Neural progenitor cell (in vitro differentiated cells): ENCODE measurements around the gene DLG2. TPM values are rescaled to one million over a fixed set of nuclear protein-coding genes. Genes with fewer than 3 reads are reported as not detected.

ENCODE experiments used
- DNase-seq: peaks from one replicate; pipeline ENCODE4 v3.0.0-alpha.2; 2016; ENCODE audit warnings: low spot score
- H2AFZ ChIP-seq: fragments of 200-600 bp; sonication (generic); replicated peaks from 2 replicates; pipeline ENCODE4 v1.6.1; 2016; ENCODE audit warnings: antibody characterized with exemption
- H3F3A ChIP-seq: fragments of 200-600 bp; sonication (generic); 2 replicates; pipeline ENCODE4 v1.6.1; 2016; ENCODE audit warnings: antibody characterized with exemption, low read depth
- H3K27ac ChIP-seq: fragments of 200-600 bp; sonication (generic); 2 replicates; pipeline ENCODE4 v1.5.1; 2016; ENCODE audit warnings: mild to moderate bottlenecking
- H3K27me3 ChIP-seq: fragments of 200-600 bp; sonication (generic); 2 replicates; pipeline ENCODE4 v1.6.1; 2016; ENCODE audit warnings: mild to moderate bottlenecking, moderate library complexity
- H3K36me3 ChIP-seq: fragments of 200-600 bp; sonication (generic); 2 replicates; pipeline ENCODE4 v1.5.1; 2016
- H3K4me1 ChIP-seq: fragments of 200-600 bp; sonication (generic); 2 replicates; pipeline ENCODE4 v1.6.1; 2016; ENCODE audit warnings: mixed run types
- H3K4me2 ChIP-seq: fragments of 200-600 bp; sonication (generic); 2 replicates; pipeline ENCODE4 v1.6.1; 2016
- H3K4me3 ChIP-seq: fragments of 200-600 bp; sonication (generic); 2 replicates; pipeline ENCODE4 v1.5.1; 2016
- H3K79me2 ChIP-seq: fragments of 200-600 bp; sonication (generic); 2 replicates; pipeline ENCODE4 v1.6.1; 2016; ENCODE audit warnings: low read depth
- H3K9ac ChIP-seq: fragments of 200-600 bp; sonication (generic); 2 replicates; pipeline ENCODE4 v1.6.1; 2016
- H3K9me3 ChIP-seq: fragments of 200-600 bp; sonication (generic); 2 replicates; pipeline ENCODE4 v1.5.1; 2016; ENCODE audit warnings: low read depth
- H4K20me1 ChIP-seq: fragments of 200-600 bp; sonication (generic); 2 replicates; pipeline ENCODE4 v1.6.1; 2016; ENCODE audit warnings: low read depth
- H3K27ac Mint-ChIP-seq: 3 replicates; pipeline ENCODE4 v1.8.0; 2021; ENCODE audit warnings: mixed read lengths
- H3K27me3 Mint-ChIP-seq: 2 replicates; pipeline ENCODE4 v1.8.0; 2022; ENCODE audit warnings: low read depth, mild to moderate bottlenecking, inconsistent platforms, moderate library complexity, mixed read lengths; ENCODE audit not compliant: insufficient read depth
- H3K36me3 Mint-ChIP-seq: 3 replicates; pipeline ENCODE4 v1.8.0; 2021; ENCODE audit warnings: mixed read lengths
- H3K4me1 Mint-ChIP-seq: 3 replicates; pipeline ENCODE4 v1.8.0; 2021; ENCODE audit warnings: mixed read lengths
- H3K4me3 Mint-ChIP-seq: 3 replicates; pipeline ENCODE4 v1.8.0; 2021; ENCODE audit warnings: mild to moderate bottlenecking, moderate library complexity, mixed read lengths
- H3K9me3 Mint-ChIP-seq: 3 replicates; pipeline ENCODE4 v1.8.0; 2020; ENCODE audit warnings: mixed read lengths
- CTCF ChIP-seq: fragments of 200-600 bp; sonication (generic); IDR thresholded peaks from 2 replicates; pipeline ENCODE4 v1.5.1; 2017; ENCODE audit warnings: antibody characterized with exemption, mild to moderate bottlenecking
- EZH2 ChIP-seq: fragments of 200-600 bp; sonication (generic); IDR thresholded peaks from 2 replicates; pipeline ENCODE4 v1.6.1; 2017; ENCODE audit warnings: antibody characterized with exemption, mild to moderate bottlenecking, moderate library complexity
- EZH2phosphoT487 ChIP-seq: fragments of 200-600 bp; sonication (generic); IDR thresholded peaks from 2 replicates; pipeline ENCODE4 v1.6.1; 2017; ENCODE audit warnings: antibody characterized with exemption
- total RNA-seq: library from RNA; depleted of rRNA; stranded (reverse); fragments of >200 nt; gene quantifications from 2 replicates; pipeline ENCODE4 v1.2.3, GENCODE V29; 2015; ENCODE audit warnings: low replicate concordance

The DLG2 gene
- total RNA-seq, 1 donor from 2014 or later, result 7.5 TPM

DNA sequence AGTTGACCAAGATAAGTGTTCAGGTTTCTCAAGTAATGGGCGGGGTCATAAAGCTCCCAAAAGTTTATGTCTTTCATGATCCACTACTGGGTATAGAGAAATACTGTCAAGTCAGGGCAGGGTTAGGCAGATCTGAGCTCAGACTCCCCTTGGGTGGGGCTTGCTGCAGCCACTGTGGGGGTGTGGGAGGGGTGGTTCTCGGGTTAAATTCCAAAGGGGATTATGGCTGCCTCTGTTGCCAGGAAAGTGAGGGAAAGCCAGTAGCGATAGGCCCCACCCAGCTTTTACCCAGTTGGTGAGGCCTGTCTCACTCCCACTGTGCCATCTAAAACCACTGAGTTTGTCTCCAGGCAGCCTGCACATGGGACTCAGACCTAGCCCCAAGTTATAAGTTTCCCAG is 37.8 kb downstream of the DLG2 start:
- no peaks in the 10 kb centered on the region for H3K36me3 Mint-ChIP-seq
- Histone ChIP-seq H2AFZ (peak overlapping the region; percentile 31), H3K27ac (no peak overlapping the region), H4K20me1 (no peaks in the 10 kb centered on the region), H3K79me2 (no peaks in the 10 kb centered on the region), H3K9ac (no peak overlapping the region), H3K27me3 (no peaks in the 10 kb centered on the region), H3K36me3 (peaks cover 12% of the 10 kb centered on the region), H3K4me2 (peak overlapping the region; percentile 35), H3K4me1 (peaks cover 9% of the 10 kb centered on the region), H3K4me3 (no peak overlapping the region), H3K9me3 (no peaks in the 10 kb centered on the region), H3F3A (peaks cover 5% of the 10 kb centered on the region)
- no peaks in the 10 kb centered on the region for H3K27me3 Mint-ChIP-seq
- TF ChIP-seq CTCF (no peak), EZH2 (no peak), EZH2phosphoT487 (no peak)
- peaks cover 20% of the 10 kb centered on the region for H3K9me3 Mint-ChIP-seq
- peaks cover 4% of the 10 kb centered on the region for H3K4me1 Mint-ChIP-seq
- H3K4me3 Mint-ChIP-seq, result no peak overlapping the region
- H3K27ac Mint-ChIP-seq, result no peak overlapping the region
- DNase-seq, result peak; percentile 58

DNA sequence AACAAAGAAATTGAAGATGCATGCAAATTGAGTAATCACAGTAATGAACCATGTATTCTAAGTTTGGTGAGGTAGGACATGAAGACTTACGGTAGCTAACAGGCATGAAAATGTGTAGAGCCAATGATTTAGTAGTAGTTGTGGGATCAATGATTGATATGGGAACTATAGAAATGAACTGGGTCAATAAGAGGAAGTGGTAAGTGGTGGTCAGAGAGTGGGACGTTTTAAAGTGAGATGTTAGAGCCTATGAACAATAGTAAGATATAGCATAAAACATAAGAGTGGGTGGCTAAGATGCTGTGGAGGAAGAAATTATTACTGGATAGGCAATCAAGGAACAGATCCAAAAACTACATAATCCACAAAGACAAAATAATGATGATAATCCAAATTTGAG is 45.0 kb downstream of the DLG2 start:
- H3K9ac ChIP-seq, result no peak overlapping the region
- no peak overlapping the region for H2AFZ ChIP-seq
- Mint-ChIP-seq H3K36me3 (no peaks in the 10 kb centered on the region), H3K4me3 (no peak overlapping the region), H3K4me1 (no peaks in the 10 kb centered on the region), H3K9me3 (peaks cover 5% of the 10 kb centered on the region), H3K27me3 (no peaks in the 10 kb centered on the region), H3K27ac (no peak overlapping the region)
- H3K79me2 ChIP-seq, result no peaks in the 10 kb centered on the region
- H3K36me3 ChIP-seq, result no peaks in the 10 kb centered on the region
- H4K20me1 ChIP-seq, result no peaks in the 10 kb centered on the region
- H3K4me2 ChIP-seq, result no peak overlapping the region
- no peak for DNase-seq
- no peaks in the 10 kb centered on the region for H3K9me3 ChIP-seq
- no peak overlapping the region for H3K4me3 ChIP-seq
- H3K27ac ChIP-seq, result no peak overlapping the region
- H3K27me3 ChIP-seq, result no peaks in the 10 kb centered on the region
- H3F3A ChIP-seq, result no peaks in the 10 kb centered on the region
- TF ChIP-seq CTCF (no peak), EZH2 (no peak), EZH2phosphoT487 (no peak)
- H3K4me1 ChIP-seq, result no peaks in the 10 kb centered on the region

- H3K4me2 ChIP-seq, result no peak overlapping the region
Measured at GRCh38 chr11:85575388-85575787, 51.8 kb downstream of the DLG2 start.

More at GRCh38 chr11:85575388-85575787, 51.8 kb downstream of the DLG2 start:
- peaks cover 2% of the 10 kb centered on the region for H3K27me3 Mint-ChIP-seq
- H3K9ac ChIP-seq, result no peak overlapping the region
- H3K36me3 ChIP-seq, result no peaks in the 10 kb centered on the region
- no peak for DNase-seq
- H3K4me3 Mint-ChIP-seq, result no peak overlapping the region
- no peaks in the 10 kb centered on the region for H3K4me1 ChIP-seq
- H3K27me3 ChIP-seq, result no peaks in the 10 kb centered on the region
- H3K36me3 Mint-ChIP-seq, result peaks cover 2% of the 10 kb centered on the region
- no peaks in the 10 kb centered on the region for H4K20me1 ChIP-seq
- no peak overlapping the region for H3K27ac Mint-ChIP-seq
- TF ChIP-seq EZH2 (no peak), EZH2phosphoT487 (no peak), CTCF (no peak)
- H2AFZ ChIP-seq, result no peak overlapping the region
- no peak overlapping the region for H3K4me3 ChIP-seq
- no peaks in the 10 kb centered on the region for H3K79me2 ChIP-seq
- H3K9me3 Mint-ChIP-seq, result peaks cover 2% of the 10 kb centered on the region
- no peak overlapping the region for H3K27ac ChIP-seq
- no peaks in the 10 kb centered on the region for H3F3A ChIP-seq
- H3K9me3 ChIP-seq, result no peaks in the 10 kb centered on the region
- H3K4me1 Mint-ChIP-seq, result no peaks in the 10 kb centered on the region
